Vagina (tissue), 2 donors: ENCODE data around the gene SLC6A7. TPM values are rescaled to one million over a fixed set of nuclear protein-coding genes. Genes with fewer than 3 reads are reported as not detected.

Experiments used
- DNase-seq, 2 donors: peaks; one replicate each; pipeline ENCODE4 v3.0.0-alpha.2; 2017; ENCODE audit errors: extremely low spot score in 2 of 2
- H3K27ac ChIP-seq: fragments of 200-600 bp; sonication (generic); one replicate; pipeline ENCODE4 v1.5.1; 2019
- H3K27me3 ChIP-seq: fragments of 200-600 bp; sonication (generic); one replicate; pipeline ENCODE4 v1.5.1; 2019
- H3K36me3 ChIP-seq, 2 donors: fragments of 200-600 bp; sonication (generic); one replicate each; pipeline ENCODE4 v1.5.1; 2017 to 2019
- H3K4me1 ChIP-seq: fragments of 200-600 bp; sonication (generic); one replicate; pipeline ENCODE4 v1.5.1; 2019
- H3K4me3 ChIP-seq, 2 donors: fragments of 200-600 bp; sonication (generic); 1 replicate in 1 of 2; 2 replicates in 1 of 2; pipeline ENCODE4 v1.5.1; 2016 to 2019
- H3K9me3 ChIP-seq: fragments of 200-600 bp; sonication (generic); one replicate; pipeline ENCODE4 v1.5.1; 2019
- CTCF ChIP-seq, 3 experiments: fragments of 450-650 bp in 2 of 3; fragments of 200-600 bp in 1 of 3; sonication (generic) in 1 of 3; IDR thresholded peaks; one replicate each; pipeline ENCODE4 v1.5.1; 2017 to 2019; ENCODE audit warnings: antibody characterized with exemption in 3 of 3, mild to moderate bottlenecking in 2 of 3, moderate library complexity in 2 of 3
- POLR2A ChIP-seq, 2 donors: fragments of 450-650 bp; IDR thresholded peaks; one replicate each; pipeline ENCODE4 v1.6.1; 2017; ENCODE audit warnings: antibody characterized with exemption in 2 of 2, mild to moderate bottlenecking in 2 of 2, moderate library complexity in 2 of 2
- POLR2AphosphoS5 ChIP-seq, 2 donors: sonication (generic); formaldehyde crosslinking; IDR thresholded peaks; one replicate each; pipeline ENCODE4 v1.9.0; 2017; ENCODE audit warnings: antibody characterized with exemption in 2 of 2, mild to moderate bottlenecking in 2 of 2, low read depth in 1 of 2; ENCODE audit not compliant: insufficient read depth in 1 of 2
- intact Hi-C: fragments of 100-400 bp; cut with DNase I; formaldehyde crosslinking; loops from one replicate; pipeline ENCODE4 v1.15.1; 2023
- total RNA-seq: library from RNA; depleted of rRNA; stranded (reverse); fragments of >200 nt; gene quantifications from one replicate; pipeline ENCODE4 v1.2.3, GENCODE V29; 2016

SLC6A7 gene
- total RNA-seq, 1 donor from 2014 or later, result 0.25 TPM

- H3K4me1 ChIP-seq, result peaks cover 89% of the 10 kb centered on the region
- TF ChIP-seq POLR2A (IDR thresholded peaks at IDR 0.05) (no peak), CTCF (IDR thresholded peaks at IDR 0.05) (no peak), POLR2AphosphoS5 (IDR thresholded peaks at IDR 0.05; ENCODE audit: insufficient read depth in 1 of 2, low read depth in 1 of 2) (no peak)
- H3K9me3 ChIP-seq, result no peaks in the 10 kb centered on the region
- peak overlapping the region; percentile 83 for H3K27ac ChIP-seq
- intact Hi-C loops, result loop anchor here (5.0 kb wide), 1 partner anchor 57 kb away; no protein-coding TSS in a partner anchor
- no peaks in the 10 kb centered on the region for H3K27me3 ChIP-seq
- no peaks in the 10 kb centered on the region for H3K36me3 ChIP-seq
- H3K4me3 ChIP-seq, result no peak overlapping the region
- no peak for DNase-seq
These were observed 29.3 kb upstream of the SLC6A7 start for GRCh38 chr5:150160448-150161081.

- TF ChIP-seq POLR2A (IDR thresholded peaks at IDR 0.05) (no peak), POLR2AphosphoS5 (IDR thresholded peaks at IDR 0.05; ENCODE audit: insufficient read depth in 1 of 2, low read depth in 1 of 2) (no peak), CTCF (IDR thresholded peaks at IDR 0.05) (peak; percentile 67 to 97 (median 91))
- intact Hi-C loops, result loop anchor here (5.0 kb wide), 1 partner anchor 56 kb away; no protein-coding TSS in a partner anchor
- Histone ChIP-seq H3K4me3 (no peak overlapping the region), H3K27ac (peak overlapping the region; percentile 83), H3K36me3 (no peaks in the 10 kb centered on the region), H3K9me3 (no peaks in the 10 kb centered on the region), H3K27me3 (no peaks in the 10 kb centered on the region), H3K4me1 (peaks cover 86% of the 10 kb centered on the region)
- no peak for DNase-seq
These were observed 28.4 kb upstream of the SLC6A7 start for GRCh38 chr5:150161242-150162141.

GRCh38 chr5:150162142-150162513 lies 27.7 kb upstream of the SLC6A7 start:
- H3K4me1 ChIP-seq, result peaks cover 79% of the 10 kb centered on the region
- DNase-seq, result no peak

GRCh38 chr5:150163035-150163434 lies 26.8 kb upstream of the SLC6A7 start:
- peak overlapping the region; percentile 83 for H3K27ac ChIP-seq

More at GRCh38 chr5:150162142-150162513, 27.7 kb upstream of the SLC6A7 start:
- Histone ChIP-seq H3K4me3 (no peak overlapping the region), H3K9me3 (no peaks in the 10 kb centered on the region), H3K36me3 (no peaks in the 10 kb centered on the region), H3K27ac (peak overlapping the region; percentile 83), H3K27me3 (no peaks in the 10 kb centered on the region)
- intact Hi-C loops, result loop anchor here (5.0 kb wide), 1 partner anchor 55 kb away; no protein-coding TSS in a partner anchor
- TF ChIP-seq POLR2A (IDR thresholded peaks at IDR 0.05), result no peak
- TF ChIP-seq POLR2AphosphoS5 (IDR thresholded peaks at IDR 0.05; ENCODE audit: insufficient read depth in 1 of 2, low read depth in 1 of 2), result no peak
- TF ChIP-seq CTCF (IDR thresholded peaks at IDR 0.05), result no peak

More at GRCh38 chr5:150163035-150163434, 26.8 kb upstream of the SLC6A7 start:
- TF ChIP-seq CTCF (IDR thresholded peaks at IDR 0.05), result no peak
- no peak for TF ChIP-seq POLR2A (IDR thresholded peaks at IDR 0.05)
- TF ChIP-seq POLR2AphosphoS5 (IDR thresholded peaks at IDR 0.05; ENCODE audit: insufficient read depth in 1 of 2, low read depth in 1 of 2), result no peak
- Histone ChIP-seq H3K4me3 (no peak overlapping the region), H3K27me3 (no peaks in the 10 kb centered on the region), H3K9me3 (no peaks in the 10 kb centered on the region), H3K36me3 (no peaks in the 10 kb centered on the region), H3K4me1 (peaks cover 71% of the 10 kb centered on the region)
- DNase-seq, result no peak
- intact Hi-C loops, result loop anchor here (5.0 kb wide), 1 partner anchor 54 kb away; no protein-coding TSS in a partner anchor
